ENCODE data around the gene LRFN2.

The LRFN2 gene

GRCh38 chr6:40377173-40377806 lies 209.9 kb downstream of the LRFN2 start:
- DNase-seq (ENCODE audit: low spot score) = no peak

DNA sequence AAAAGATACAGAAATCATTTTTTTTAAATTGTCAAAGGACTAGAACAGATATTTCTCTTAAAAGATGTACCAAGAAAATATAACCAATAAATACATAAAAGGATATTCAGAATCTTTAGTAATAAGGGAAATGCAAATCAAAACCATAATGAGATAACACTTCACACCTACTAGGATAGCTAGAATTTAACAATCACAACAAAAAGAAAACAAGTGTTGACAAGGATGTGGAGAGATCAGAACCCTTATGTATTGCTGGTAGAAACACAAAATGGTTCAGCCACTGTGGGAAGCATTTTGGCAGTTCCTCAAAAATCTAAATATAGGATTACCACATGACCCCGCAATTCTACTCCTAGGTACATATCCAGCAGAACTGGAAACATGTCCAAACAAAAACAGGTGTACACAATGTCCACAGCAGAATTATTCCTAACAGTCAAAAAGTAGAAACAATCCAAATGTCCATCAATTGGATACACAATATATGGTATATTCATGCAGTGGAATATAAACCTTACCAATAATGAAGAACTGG lies 211.0 kb downstream of the LRFN2 start:
- DNase-seq (ENCODE audit: low spot score) = no peak

DNA sequence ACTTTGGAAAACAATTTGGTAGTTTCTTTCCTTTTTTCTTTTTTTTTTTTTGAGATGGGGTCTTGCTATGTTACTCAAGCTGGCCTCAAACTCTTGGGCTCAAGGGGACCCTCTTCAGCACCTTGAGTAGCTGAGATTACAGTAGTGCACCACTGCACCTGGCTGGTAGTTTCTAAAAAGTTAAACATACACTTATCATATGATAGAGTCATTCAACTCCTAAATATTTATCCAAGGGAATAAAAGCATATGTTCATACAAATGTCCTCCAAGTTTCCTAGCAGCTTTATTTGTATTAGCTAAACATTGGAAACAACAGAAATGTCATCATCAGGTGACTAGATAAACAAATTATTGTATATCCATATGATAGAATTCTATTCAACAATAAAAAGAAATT lies 213.9 kb downstream of the LRFN2 start:
- DNase-seq (ENCODE audit: low spot score) = no peak

- no peak for DNase-seq (ENCODE audit: low spot score)
Measured at GRCh38 chr6:40371621-40372020, 215.5 kb downstream of the LRFN2 start.

- no peak for DNase-seq (ENCODE audit: low spot score)
Measured at GRCh38 chr6:40371095-40371494, 216.1 kb downstream of the LRFN2 start.

DNA sequence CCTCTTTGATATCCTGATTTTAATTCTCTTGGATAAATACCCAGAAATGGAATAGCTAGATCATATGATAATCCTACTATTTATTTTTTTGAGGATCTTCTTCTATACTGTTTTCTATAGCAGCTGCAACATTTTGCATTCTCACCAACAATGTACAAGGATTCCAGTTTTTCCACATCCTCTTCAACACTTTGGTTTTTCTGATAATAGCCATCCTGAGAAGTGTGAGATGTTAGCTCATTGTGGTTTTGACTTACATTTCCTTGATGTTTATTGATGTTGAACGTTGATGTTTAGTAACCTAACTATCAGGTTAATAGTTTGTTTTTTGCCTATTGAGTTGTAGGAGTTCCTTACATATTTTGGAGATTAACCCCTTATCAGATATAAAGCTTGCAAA lies 217.3 kb downstream of the LRFN2 start:
- DNase-seq (ENCODE audit: low spot score) = no peak

GRCh38 chr6:40369042-40369441 lies 218.1 kb downstream of the LRFN2 start:
- no peak for DNase-seq (ENCODE audit: low spot score)

GRCh38 chr6:40362859-40363258 lies 224.3 kb downstream of the LRFN2 start:
- DNase-seq (ENCODE audit: low spot score) = no peak

DNA sequence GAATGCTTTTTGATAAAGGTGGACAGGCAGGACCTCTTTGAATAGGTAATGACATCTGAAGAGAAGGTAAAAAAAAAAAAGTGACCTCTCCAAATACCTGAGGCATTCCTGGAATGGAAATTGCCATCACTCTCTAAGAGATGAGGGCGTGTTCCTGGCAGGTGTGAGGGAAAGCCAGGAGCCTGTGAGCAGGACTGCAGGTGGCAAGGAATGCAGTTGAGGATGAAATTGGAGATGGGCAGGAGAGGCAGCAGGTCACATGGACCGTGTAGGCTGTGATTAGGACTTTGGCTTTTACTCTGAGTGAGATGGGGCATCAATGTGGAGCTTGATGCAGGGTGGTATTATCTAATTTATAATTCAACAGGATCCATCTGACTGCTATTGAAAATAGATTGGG lies 227.4 kb downstream of the LRFN2 start:
- DNase-seq (ENCODE audit: low spot score) = no peak

DNA sequence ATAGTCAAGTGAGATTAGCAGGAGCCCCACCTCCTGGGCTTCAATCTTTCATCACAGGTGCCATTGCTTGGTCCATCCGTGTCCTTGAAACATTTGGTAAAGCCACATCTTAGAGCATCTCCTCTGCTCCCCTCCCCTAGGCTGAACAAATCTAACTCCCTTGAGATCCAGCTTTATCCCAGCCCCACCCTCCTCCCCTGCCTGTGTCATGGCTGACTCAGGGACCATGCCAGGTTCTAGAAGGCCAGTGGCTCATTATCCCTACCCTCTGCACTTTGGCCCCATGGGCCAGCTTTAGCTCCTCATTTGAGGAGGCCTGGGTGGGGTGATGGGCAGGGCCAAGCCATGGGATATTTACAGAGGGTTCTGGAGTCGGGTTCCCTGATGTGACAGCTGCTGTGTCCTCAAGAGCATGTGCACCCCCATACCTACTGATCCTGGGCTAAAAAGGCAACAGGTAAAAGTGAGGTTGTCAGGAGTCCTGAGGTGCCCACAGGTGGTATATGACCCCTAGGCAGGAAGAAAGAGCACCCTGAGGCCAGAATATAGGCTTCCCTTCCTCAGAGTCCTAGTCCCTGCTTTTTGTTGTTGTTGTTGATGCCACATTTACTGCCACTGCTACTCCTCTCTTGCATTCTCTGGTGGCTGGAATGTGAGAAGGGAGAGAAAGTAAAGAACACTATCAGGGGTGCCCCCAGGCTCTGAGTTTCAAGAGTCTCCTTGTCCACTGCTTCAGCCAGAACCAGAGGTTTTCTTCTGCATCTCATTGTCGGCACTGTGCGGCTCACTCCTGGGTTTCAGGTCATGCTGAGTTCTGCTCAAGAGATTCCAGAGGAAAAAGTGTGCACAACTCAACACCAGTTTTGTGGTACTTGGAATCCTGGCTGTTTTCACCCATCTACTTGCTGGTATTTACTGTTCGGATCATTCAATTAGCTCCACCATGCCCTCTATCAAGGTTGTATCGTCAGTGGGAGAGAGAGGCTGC lies 228.4 kb downstream of the LRFN2 start:
- DNase-seq (ENCODE audit: low spot score) = no peak

DNA sequence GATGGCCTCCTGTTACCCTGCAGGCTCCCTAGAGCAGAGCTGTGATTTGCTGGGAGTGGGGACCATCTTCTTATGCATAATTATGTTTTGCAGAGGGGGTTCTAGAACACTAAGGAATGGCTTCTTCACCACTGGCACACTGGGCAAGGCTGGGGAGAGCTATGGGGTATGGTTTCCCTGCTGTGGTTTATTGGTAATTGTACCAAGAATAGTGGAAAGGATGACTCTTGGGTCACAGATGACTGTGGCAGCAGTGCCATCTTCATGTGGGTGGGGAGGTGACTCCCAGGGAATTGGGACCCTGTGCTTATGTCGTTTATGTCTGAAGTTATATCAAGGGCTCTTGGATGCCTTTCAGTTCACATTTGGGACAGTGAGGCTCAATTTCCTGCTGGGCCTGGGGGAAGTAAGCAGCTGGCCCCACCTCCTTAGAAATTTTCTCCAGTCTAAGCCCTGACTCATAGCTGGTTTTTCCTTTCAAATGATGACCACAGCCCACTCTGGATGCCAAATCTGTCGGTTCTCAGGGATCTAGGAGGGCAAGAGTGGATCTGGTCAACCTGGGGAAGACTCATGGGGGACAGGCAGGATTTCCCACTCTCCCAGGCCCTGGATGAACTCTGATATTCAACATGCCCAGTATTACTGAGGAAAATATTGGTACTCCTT lies 230.8 kb downstream of the LRFN2 start:
- no peak for DNase-seq (ENCODE audit: low spot score)

DNA sequence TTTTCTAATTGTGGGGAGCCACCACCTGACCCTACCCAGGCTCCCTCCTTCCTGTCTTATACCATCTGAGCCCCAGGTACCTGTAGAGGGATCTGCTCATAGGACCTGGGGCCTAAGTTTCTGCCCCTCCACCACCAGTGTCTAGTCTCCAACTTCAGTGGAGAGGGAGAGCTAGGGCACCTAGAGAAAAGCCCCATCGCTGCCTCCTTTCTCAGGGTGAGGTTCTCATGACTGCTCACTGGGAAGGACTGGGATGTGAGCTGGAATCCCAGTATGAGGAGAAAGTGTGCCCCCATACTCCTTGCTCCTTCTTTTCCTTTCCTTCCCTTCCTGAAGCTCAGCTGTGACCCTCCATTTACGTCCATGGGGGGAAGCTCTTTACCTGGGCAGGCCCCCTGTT lies 231.6 kb downstream of the LRFN2 start:
- no peak for DNase-seq (ENCODE audit: low spot score)

- DNase-seq (ENCODE audit: low spot score) = no peak
Measured at GRCh38 chr6:40355066-40355465, 232.1 kb downstream of the LRFN2 start.

- no peak for DNase-seq (ENCODE audit: low spot score)
Measured at GRCh38 chr6:40353967-40354452, 233.2 kb downstream of the LRFN2 start.

GRCh38 chr6:40353197-40353966 lies 233.8 kb downstream of the LRFN2 start:
- DNase-seq (ENCODE audit: low spot score) = no peak

DNA sequence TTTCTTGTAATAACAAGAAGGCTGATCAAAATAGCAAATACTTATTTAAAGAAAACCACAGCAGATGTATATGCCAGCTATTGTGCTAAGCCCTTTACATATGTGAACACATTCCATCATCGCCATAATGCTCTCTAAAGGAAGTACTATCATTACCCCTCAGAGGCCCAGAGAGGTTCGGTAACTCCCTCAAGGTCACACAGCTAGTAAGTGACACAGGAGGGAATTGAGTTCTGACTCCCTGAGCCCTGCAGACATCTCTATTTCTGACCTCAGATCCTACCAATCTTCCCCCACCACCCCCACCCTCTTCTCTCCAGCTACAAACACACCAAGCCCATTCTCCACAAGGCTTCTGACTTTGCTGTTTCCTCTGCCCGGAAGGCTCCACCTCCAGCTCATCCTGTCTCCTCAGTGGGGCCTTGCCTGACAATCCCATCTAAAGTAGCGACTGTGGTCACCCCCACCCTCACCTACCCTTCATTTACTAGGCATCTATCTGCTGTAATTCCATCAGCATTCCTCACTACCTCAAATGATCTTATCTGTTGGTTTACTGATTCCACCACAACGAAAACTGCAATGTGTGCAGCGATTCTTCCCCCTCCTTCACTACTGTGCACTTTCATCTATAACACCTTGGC lies 234.5 kb downstream of the LRFN2 start:
- DNase-seq (ENCODE audit: low spot score) = no peak

GRCh38 chr6:40352006-40352405 lies 235.2 kb downstream of the LRFN2 start:
- no peak for DNase-seq (ENCODE audit: low spot score)

- no peak for DNase-seq (ENCODE audit: low spot score)
Measured at GRCh38 chr6:40350747-40351217, 236.4 kb downstream of the LRFN2 start.

DNA sequence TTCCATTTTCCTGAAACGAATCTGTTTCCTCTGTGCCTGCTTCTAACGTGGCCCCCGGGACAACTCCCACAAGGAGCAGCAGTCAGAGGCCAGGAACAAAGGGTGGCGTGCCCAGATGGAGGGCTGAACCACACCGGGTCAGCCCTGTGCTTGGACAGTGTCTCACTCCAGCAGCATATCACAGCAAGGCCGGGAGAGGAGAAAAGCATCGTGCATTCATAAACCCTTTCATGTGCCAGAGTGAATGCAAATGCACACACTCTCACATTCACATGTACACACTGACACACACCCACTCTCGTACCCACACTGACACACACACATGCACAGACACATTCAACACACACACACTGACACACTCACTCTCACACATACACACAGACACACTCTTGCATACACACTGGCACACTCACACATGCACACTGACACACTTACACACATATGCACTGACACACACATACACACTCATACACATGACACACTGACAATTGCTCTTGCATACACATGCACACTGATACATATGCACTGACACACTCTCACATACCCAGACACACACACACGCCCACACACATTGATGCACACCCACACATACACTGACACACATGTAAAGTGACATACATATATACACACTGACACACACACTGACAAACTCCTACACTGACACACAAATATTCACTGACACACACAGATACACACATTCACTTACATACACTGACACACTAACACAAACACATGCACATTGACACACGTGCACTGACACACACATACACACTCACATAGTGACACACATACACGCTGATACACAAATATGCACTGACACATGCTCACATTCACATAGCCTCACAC lies 237.0 kb downstream of the LRFN2 start:
- DNase-seq (ENCODE audit: low spot score) = no peak
